Endothelial cell of umbilical vein (primary cell): ENCODE data around the gene DHDDS.

ENCODE experiments used
- EZH2 ChIP-seq: IDR thresholded peaks from 2 replicates; pipeline ENCODE4 v1.6.1; 2012; ENCODE audit warnings: borderline replicate concordance, low read depth, mild to moderate bottlenecking, moderate library complexity, low read length, inconsistent platforms; ENCODE audit not compliant: severe bottlenecking
- GATA2 ChIP-seq: IDR thresholded peaks from 2 replicates; pipeline ENCODE4 v1.7.0; 2011; ENCODE audit warnings: low read depth, mild to moderate bottlenecking, moderate library complexity, mixed read lengths, low read length; ENCODE audit not compliant: insufficient read length, insufficient read depth
- JUN ChIP-seq: IDR thresholded peaks from 2 replicates; pipeline ENCODE4 v1.6.1; 2011; ENCODE audit warnings: borderline replicate concordance, low read depth; ENCODE audit not compliant: insufficient read length, insufficient read depth
- MYC ChIP-seq: IDR thresholded peaks from one replicate; pipeline ENCODE4 v1.6.1; 2011; ENCODE audit warnings: mild to moderate bottlenecking, low read depth, low read length
- POLR2A ChIP-seq: IDR thresholded peaks from 2 replicates; pipeline ENCODE4 v1.6.1; 2012; ENCODE audit warnings: low read depth, mild to moderate bottlenecking, control low read depth, low read length
- POLR2AphosphoS5 ChIP-seq: IDR thresholded peaks from 2 replicates; pipeline ENCODE4 v1.6.1; 2012; ENCODE audit warnings: low read depth, mild to moderate bottlenecking, control low read depth, low read length, moderate library complexity; ENCODE audit not compliant: insufficient read depth
- TF ChIP-seq, protein P1 (sequence below), 2 donors: IDR thresholded peaks; 1 replicate in 1 of 2; 2 replicates in 1 of 2; pipeline ENCODE4 v1.5.1; 2011; ENCODE audit warnings: low read length in 2 of 2, mild to moderate bottlenecking in 2 of 2, moderate library complexity in 2 of 2, control low read depth in 1 of 2, inconsistent platforms in 1 of 2, low read depth in 1 of 2; ENCODE audit not compliant: insufficient read depth in 1 of 2; ENCODE audit errors: extremely low read depth in 1 of 2
- TF ChIP-seq, protein P2 (sequence below): IDR thresholded peaks from 2 replicates; pipeline ENCODE4 v1.6.1; 2011; ENCODE audit not compliant: insufficient read depth, insufficient read length

DNA sequence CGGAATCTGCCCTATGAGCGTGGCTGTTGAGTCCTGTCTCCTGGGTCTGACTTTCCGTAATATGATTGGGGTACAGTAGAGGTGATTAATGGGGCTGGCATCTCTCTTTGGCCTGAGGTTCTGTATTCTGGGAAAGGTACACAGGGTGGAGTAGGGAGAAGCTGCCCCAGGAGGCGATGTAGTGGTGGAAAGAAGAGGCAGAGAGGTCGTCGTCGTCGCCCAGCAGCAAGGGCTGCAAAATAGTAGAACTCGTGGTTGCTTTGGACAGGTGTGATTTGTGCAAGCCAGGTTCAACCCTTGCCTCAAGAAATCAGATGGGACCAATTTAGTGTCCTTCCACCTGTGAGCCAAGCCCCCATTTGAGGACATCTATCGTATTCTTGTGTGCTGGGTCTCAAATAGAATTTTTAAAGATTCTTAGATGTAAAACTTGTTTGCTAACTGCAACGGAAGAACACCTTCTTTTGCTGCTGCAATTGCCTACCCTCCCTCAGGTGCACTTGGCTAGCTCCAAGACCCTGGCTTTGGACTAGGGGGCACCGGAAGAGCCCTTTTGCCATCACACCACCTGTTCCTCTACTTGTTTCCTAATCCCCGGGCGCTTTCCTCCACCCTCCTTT, 38.9 kb downstream of the DHDDS start:
- TF ChIP-seq POLR2AphosphoS5 (no peak), MYC (no peak), EZH2 (no peak), POLR2A (no peak), GATA2 (no peak), JUN (no peak)
- TF ChIP-seq, protein P1, sequence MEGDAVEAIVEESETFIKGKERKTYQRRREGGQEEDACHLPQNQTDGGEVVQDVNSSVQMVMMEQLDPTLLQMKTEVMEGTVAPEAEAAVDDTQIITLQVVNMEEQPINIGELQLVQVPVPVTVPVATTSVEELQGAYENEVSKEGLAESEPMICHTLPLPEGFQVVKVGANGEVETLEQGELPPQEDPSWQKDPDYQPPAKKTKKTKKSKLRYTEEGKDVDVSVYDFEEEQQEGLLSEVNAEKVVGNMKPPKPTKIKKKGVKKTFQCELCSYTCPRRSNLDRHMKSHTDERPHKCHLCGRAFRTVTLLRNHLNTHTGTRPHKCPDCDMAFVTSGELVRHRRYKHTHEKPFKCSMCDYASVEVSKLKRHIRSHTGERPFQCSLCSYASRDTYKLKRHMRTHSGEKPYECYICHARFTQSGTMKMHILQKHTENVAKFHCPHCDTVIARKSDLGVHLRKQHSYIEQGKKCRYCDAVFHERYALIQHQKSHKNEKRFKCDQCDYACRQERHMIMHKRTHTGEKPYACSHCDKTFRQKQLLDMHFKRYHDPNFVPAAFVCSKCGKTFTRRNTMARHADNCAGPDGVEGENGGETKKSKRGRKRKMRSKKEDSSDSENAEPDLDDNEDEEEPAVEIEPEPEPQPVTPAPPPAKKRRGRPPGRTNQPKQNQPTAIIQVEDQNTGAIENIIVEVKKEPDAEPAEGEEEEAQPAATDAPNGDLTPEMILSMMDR (IDR thresholded peaks at IDR 0.05; ENCODE audit: extremely low read depth in 1 of 2, insufficient read depth in 1 of 2, low read depth in 1 of 2, low read length in 2 of 2): no peak
- TF ChIP-seq, protein P2, sequence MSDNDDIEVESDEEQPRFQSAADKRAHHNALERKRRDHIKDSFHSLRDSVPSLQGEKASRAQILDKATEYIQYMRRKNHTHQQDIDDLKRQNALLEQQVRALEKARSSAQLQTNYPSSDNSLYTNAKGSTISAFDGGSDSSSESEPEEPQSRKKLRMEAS: no peak
